ENCODE data around the gene PLK5. TPM values are rescaled to one million over a fixed set of nuclear protein-coding genes. Genes with fewer than 3 reads are reported as not detected.
"Not testable (repeated sequence)": the region's sequence is repeated elsewhere in the genome, so short reads cannot be mapped to it uniquely, and the experiment has no call there.

PLK5 gene
- total RNA-seq, 2 experiments from 2014 or later: not detected

DNA sequence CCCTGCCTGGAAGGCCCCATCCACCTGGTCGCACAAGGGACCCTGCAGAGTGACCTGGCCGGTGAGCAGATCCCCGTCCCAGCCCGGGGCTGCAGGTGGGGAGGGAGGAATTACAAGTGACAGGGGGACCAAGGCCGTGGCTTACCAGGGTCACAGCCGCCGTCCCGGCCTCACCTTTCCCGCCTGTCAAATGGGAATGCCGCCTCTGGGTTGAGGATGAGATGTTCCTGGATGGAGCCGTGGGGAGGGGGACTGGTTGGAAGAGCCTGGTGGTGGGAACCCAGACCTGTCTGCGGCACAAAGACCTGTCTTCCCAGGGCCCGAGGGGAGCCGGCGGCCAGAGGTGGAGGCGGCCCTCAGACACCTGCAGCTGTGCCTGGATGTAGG lies 5.5 kb downstream of the PLK5 start:
- peaks cover 5% of the 10 kb centered on the region for H3K4me1 Mint-ChIP-seq (ENCODE audit: low read depth)
- TF ChIP-seq CTCF (IDR thresholded peaks at IDR 0.05): no peak
- no peak overlapping the region for H3K4me3 Mint-ChIP-seq
- ATAC-seq (no peak), DNase-seq (no peak)
- no peak overlapping the region for H3K27ac Mint-ChIP-seq
- intact Hi-C loops (cut with micrococcal nuclease): no loop called here
- ChIA-PET CTCF (no interaction called here), POLR2A (no interaction called here)
- no peaks in the 10 kb centered on the region for H3K9me3 Mint-ChIP-seq
- H3K27me3 Mint-ChIP-seq: peaks cover 23% of the 10 kb centered on the region
- H3K36me3 Mint-ChIP-seq (ENCODE audit: low read depth): no peaks in the 10 kb centered on the region

DNA sequence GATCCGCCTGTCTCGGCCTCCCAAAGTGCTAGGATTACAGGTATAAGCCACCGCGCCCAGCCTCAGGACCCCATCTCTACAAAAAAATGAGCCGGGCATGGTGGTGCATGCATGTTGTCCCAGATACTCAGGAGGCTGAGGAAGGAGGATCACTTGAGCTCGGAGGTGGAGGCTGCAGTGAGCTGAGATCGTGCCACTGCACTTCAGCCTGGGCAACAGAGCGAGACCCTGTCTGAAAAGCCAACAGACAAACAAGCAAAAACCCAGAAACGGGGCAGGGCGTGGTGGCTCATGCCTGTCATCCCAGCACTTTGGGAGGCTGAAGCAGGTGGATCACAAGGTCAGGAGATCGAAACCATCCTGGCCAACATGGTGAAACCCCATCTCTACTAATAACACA lies 7.0 kb downstream of the PLK5 start:
- H3K27ac Mint-ChIP-seq; H3K4me1 Mint-ChIP-seq (ENCODE audit: low read depth); H3K9me3 Mint-ChIP-seq; H3K4me3 Mint-ChIP-seq; CTCF ChIA-PET; ATAC-seq; H3K36me3 Mint-ChIP-seq (ENCODE audit: low read depth); POLR2A ChIA-PET; DNase-seq; intact Hi-C loops (cut with micrococcal nuclease): not testable (repeated sequence)
- H3K27me3 Mint-ChIP-seq: peaks cover 11% of the 10 kb centered on the region

- H3K9me3 Mint-ChIP-seq: no peaks in the 10 kb centered on the region
- TF ChIP-seq CTCF (IDR thresholded peaks at IDR 0.05): no peak
- ChIA-PET CTCF (no interaction called here), POLR2A (no interaction called here)
- H3K27me3 Mint-ChIP-seq: peaks cover 5% of the 10 kb centered on the region
- no peak overlapping the region for H3K4me3 Mint-ChIP-seq
- intact Hi-C loops (cut with micrococcal nuclease): no loop called here
- DNase-seq (no peak), ATAC-seq (no peak)
- no peaks in the 10 kb centered on the region for H3K36me3 Mint-ChIP-seq (ENCODE audit: low read depth)
- H3K4me1 Mint-ChIP-seq (ENCODE audit: low read depth): no peaks in the 10 kb centered on the region
- no peak overlapping the region for H3K27ac Mint-ChIP-seq
Observed at GRCh38 chr19:1531587-1531986, 7.7 kb downstream of the PLK5 start.

DNA sequence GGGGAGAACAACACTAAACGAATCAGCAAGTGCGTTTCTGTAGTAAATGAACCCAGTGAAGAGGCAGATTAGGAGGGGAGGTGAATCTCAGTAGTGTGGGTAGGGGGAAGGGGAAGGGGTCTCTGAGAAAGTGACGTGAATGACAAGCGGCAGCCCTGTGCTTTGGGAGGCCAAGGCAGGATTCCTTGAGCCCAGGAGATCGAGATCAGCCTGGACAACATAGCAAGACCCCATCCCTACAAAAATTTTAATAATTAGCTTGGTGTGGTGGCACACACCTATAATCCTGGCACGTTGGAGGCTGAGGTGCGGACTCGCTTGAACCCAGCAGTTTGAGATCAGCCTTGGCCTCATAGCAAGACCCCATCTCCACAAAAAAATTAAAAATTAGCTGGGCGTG lies 8.1 kb downstream of the PLK5 start:
- DNase-seq (no peak), ATAC-seq (no peak)
- no peaks in the 10 kb centered on the region for H3K4me1 Mint-ChIP-seq (ENCODE audit: low read depth)
- TF ChIP-seq CTCF (IDR thresholded peaks at IDR 0.05): no peak
- no peaks in the 10 kb centered on the region for H3K9me3 Mint-ChIP-seq
- peaks cover 4% of the 10 kb centered on the region for H3K27me3 Mint-ChIP-seq
- intact Hi-C loops (cut with micrococcal nuclease): no loop called here
- ChIA-PET POLR2A (no interaction called here), CTCF (no interaction called here)
- no peaks in the 10 kb centered on the region for H3K36me3 Mint-ChIP-seq (ENCODE audit: low read depth)
- no peak overlapping the region for H3K4me3 Mint-ChIP-seq
- no peak overlapping the region for H3K27ac Mint-ChIP-seq

DNA sequence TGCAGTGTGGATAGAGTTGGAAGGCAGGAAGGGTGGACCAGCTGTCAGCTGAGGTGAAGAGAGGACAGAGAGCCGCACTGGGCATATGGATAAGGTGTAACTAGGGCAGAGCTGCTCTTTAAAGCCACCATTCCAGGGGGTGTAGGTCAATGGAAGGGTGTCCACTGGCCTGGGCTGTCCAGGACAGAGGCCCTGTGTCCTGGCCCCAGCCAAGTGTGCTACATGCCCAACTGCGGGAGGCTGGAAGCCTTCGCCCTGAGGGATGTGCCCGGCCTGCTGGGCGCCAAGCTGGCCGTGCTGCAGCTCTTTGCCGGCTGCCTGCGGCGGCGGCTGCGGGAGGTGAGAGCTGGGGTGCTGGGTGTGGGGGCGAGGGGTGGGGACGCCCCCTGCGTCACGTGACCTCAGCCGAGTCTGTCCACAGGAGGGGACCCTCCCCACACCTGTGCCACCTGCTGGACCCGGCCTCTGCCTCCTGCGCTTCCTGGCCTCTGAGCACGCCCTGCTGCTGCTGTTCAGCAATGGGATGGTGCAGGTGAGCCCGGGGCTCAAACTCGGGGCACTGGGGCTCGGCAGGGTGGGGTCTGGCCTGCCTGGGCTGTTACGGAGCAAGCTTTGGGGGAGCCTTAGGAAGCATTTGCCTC lies 9.8 kb downstream of the PLK5 start:
- Mint-ChIP-seq H3K27ac (no peak overlapping the region), H3K9me3 (no peaks in the 10 kb centered on the region), H3K4me1 (ENCODE audit: low read depth) (no peaks in the 10 kb centered on the region), H3K4me3 (no peak overlapping the region), H3K27me3 (peaks cover 2% of the 10 kb centered on the region), H3K36me3 (ENCODE audit: low read depth) (no peaks in the 10 kb centered on the region)
- ChIA-PET POLR2A (no interaction called here), CTCF (no interaction called here)
- ATAC-seq (no peak), DNase-seq (no peak)
- intact Hi-C loops (cut with micrococcal nuclease): no loop called here
- TF ChIP-seq CTCF (IDR thresholded peaks at IDR 0.05): no peak

All from activated CD8-positive, alpha-beta T cell treated with anti-CD3 and anti-CD28 coated beads for 36 hours (primary cell).